GM19099 (cell line): ENCODE results near the gene PODXL2.

Experiments
- POLR2A ChIP-seq: IDR thresholded peaks from 3 replicates; pipeline ENCODE4 v1.6.1; 2011; ENCODE audit warnings: low read depth; ENCODE audit not compliant: insufficient read length; ENCODE audit errors: extremely low read depth

Gene PODXL2

DNA sequence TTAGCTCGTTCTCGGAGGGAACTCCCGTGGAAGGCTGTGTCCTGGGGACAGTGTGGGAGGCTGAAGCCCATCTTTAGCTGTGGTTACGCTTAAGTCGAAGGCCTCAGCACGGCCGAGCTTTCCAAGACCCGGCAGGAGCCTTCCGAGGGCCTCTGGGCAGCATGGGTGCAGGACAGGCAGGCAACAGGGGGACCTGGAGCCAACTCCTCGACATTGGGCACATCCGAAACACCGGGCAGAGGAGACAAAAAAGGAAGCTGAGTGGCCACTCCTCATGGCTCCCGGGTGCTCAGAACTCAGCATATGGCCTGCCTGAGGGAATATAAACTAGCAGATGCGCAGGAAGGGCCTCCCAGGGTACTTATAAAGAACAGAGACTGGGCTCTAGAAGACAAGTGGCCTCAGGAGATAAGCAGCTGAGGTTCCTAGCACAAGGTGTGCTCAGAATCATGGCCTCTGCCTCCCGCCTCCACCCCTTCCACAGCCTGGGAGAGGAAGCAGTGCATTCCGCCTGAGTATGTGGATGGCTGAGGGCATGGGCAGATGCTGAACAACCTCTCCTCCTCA, 77.9 kb downstream of the PODXL2 start:
- no peak for TF ChIP-seq POLR2A

DNA sequence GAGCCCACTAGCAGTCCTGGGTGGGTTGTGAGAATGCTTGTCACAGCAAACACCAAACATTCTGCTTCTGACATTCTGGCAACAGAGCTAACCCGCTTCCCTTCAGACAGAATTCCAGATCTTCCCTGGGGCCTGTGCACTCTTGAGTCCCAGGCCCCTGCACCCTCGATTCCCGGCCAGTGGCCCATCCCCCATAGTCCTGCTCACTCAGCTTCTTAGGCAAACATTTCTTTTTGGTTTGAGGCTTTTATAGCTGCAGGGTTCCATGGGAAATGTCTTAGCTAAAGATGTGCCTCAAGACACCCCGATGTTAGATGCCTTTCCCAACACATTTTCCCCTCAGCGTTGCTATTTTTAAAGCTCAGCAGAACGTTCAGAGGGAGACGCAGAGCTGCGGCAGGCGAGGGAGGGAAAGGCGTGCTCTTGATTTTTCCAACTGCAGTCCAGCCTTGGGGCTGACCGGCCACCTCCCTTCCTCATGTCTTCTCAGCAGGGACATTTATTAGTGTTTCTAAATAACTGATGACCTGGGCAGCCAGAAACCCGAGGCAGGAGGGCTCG, 78.9 kb downstream of the PODXL2 start:
- no peak for TF ChIP-seq POLR2A

DNA sequence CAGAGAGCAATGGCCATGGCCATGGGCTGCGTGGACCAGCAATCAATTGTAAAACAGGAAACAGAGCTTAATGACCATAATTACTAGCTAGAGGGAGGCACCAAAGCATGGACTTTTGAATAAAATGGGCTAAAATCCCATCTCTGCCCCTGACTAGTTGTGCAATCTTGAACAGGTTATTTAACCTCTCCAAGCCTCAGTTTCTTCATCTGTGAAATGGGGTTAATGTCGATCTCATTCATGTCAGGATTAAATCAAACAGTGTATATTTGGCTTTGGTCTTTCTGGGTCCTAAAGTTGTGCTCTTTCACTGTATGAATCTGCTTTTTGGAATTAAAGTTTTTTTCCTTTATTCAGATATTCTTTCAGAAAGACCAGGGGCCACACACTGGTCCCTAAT, 79.9 kb downstream of the PODXL2 start:
- TF ChIP-seq POLR2A, result no peak

DNA sequence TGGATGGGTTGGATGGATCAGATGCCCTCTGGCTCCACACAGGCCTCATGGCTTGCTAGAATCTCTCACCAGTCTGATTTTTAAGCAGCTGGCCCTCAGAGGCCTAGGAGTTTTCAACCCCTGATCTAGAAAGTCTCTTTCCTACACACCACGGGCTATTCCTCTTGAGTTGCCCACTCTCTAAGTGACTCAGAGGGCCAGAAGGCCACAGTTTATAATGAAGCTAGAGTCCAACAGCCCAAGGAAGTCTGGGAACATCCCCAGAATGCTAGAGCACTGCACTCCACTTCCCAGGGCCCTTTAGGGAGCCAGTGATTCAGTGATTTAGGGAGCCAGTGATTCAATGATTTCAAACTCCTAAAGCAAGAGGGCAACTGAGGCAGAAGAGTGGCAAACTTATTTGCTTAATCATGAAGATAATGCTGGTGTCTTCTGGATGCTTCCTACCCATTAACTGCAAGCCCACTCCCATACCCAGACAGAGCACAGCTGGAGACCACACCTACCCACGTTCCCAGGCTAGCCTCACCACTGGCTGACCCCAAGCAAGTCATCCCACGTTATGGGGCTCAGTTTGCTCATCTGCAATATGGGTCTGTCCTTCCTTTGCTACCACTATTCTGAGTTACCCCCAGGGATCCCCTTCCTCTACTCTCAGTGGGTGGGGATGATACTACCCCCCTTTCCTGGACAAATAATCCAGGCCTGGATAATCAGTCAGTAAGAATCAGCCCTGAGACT, 80.5 kb downstream of the PODXL2 start:
- TF ChIP-seq POLR2A, result no peak

DNA sequence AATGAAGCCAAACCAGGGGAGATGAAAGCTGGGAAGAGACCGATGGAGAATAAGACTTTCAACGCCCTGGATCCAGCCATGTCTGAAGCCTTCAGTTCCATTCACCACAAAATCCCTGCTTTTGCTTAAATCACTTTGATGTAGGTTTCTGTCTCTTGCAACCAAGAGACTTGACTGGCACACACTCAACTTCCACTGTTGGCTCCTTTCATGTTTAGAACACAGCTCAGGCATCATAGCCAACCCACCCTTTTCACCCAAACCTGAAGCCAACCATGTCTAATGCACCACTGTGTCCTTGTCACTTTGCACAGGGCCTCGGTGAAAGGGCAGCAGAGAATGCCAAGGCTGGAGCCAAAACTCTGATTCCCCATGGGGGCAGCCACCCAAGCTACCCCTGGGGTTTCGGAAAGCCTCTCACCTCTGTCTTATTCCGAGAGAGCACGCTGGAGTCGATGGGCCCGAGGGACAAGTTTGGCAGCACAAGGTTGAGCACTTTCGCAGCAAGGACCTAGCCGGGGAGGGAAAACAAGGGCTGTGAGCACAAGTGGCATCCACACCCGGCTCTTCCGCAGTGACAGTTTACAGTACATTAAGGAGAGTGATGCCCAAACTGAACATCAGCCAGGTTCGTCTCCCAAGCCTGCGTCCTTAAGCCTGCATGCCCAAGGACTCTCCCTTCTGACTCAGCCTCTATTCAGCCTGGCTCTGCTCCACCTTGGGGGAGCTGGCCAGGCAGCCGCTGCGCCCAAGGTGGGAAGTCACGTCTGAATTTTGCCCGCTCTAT, 81.4 kb downstream of the PODXL2 start:
- TF ChIP-seq POLR2A, result no peak

DNA sequence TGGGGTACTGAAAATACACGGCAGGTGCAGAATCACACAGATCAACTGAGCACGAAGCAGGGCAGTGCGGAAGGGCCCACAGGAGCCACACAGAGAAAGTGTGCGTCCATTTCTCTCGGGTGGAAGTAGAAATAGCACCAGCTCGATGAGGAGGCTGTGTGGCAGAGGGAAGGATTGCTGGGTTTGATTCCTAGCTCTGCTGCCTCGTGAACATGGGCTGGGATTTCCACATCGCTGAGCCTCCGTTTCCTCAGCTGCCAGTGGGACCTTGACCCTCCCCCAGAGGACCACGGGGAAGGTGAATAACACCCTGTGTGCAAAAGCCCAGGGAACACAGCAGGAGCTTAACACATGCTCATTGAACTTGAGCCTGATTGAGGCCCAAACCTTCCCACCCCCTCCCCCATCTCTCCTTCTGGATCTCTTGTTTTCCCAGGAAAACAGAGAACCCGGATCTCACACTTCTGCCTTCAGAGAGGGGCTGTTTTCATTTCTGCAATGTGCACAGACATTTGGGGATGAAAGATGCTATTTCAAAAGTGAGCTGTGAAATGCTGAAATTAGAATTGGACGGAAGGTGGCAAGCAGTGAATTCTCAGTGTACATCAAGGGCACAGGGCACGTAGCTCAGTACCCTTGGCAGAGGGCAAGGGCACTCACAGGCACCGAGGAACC, 82.2 kb downstream of the PODXL2 start:
- TF ChIP-seq POLR2A, result no peak

DNA sequence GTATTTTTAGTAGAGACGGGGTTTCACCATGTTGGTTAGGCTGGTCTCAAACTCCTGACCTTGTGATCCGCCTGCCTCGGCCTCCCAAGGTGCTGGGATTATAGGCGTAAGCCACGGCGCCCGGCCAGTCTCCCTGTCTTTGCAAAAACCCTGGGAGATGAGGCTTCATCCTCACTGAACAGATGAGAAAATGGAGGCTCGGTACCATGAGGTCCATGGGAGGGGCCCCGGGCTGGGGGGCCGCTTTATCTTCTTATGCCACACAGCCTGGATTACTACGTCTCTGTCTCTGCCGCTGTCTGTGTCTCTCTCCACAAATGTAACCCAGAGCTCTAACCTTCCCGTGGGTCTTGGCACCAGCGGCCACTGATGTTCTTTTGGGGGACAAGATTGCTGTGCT, 82.9 kb downstream of the PODXL2 start:
- TF ChIP-seq POLR2A, result no peak

DNA sequence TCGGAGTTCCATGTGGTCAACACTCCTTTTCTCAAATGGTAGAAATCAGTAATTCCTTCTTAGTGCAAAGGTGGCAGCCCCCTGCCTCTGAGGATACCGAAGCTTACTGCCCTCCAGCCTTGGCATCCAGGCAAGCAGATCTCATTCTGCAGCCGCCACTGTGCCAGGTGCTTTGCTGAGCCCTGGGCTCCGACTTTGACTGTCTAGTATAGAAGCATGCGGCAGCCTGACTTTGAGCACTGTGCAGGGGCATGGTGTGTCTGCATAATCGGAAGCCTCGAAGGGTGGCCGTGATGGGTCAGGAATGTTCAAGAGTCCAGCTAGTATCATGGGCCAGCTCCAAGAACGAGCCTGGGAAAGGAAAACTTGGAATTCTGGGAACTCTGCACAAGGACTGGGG, 83.5 kb downstream of the PODXL2 start:
- no peak for TF ChIP-seq POLR2A

DNA sequence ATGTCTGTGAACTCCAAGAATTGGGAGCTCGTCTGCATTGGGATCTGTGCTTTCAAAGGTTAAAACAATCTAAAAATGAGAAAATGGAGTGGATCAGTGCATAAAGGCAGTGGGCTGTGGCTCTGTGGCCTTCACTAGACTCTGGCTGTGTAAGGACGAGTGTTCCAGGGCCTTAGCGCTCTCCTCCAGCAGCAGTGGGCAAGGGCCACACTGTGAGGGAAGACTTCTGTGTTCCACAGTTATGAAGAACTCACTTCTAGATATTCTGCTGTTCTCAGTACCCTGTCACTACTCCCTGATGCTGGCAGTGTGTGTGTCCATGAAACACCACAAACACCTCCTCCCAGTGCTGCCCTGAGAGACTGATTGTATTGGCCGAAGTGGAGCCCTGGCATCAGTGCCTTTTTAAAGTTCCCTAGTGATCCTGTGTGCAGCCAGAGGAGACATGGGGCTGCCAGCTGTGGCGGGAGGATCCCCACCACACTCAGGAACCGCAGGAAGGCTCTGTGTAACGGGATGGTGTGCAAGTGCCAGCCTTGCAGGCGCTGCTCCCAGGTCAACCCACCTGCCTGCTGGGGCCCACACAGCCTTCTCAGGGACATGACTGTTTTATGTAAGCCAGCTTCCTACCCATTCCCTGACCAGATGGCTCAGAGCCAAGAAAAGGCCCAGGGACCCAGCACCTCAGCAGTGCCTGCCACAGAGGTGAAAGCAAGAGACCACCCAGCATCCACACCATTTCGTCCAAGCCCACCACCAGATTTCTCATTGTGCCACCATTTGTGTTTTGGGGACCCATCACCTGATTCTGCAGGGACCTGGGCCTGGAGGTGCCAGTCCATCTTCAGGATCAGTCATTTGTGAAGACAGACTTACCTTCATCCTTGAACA, 84.1 kb downstream of the PODXL2 start:
- TF ChIP-seq POLR2A, result no peak

DNA sequence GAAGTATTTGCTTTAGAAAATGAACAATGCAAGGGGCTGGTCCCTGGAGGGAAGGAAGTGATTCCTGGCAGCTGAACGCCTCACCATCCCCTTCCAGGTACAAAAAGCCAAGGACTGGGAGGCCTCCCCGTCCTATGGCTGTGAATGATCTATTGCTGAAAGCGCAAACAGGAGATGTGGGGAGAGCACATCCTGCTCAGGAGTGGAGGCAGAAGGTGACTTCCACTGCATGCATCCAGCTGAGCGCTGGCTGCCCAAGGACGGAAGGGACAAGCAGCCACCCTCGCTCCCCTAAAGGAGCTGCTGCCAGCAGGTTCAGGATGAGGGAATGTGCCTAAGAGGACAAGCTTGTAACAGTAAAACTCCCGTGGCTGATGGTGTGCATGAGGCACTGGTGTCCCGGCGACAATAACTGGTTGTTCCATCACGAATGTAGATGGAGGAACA, 85.2 kb downstream of the PODXL2 start:
- no peak for TF ChIP-seq POLR2A

DNA sequence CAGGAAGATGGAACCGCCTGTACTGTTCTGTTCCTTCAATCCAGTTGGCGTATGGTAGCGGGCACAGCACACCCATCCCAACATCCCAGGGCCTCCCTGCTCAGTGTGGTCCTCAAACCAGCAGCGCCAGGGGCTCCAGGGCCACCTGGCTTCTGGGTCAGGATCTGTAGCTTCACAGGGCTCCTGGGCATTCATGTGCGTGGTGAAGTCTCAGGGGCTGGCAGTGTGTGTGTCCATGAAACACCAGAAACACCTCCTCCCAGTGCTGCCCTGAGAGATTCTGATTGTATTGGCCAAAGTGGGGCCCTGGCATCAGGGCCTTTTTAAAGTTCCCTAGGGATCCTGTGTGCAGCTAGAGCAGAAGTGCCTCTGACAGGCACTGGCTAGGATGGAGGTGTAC, 85.9 kb downstream of the PODXL2 start:
- no peak for TF ChIP-seq POLR2A

DNA sequence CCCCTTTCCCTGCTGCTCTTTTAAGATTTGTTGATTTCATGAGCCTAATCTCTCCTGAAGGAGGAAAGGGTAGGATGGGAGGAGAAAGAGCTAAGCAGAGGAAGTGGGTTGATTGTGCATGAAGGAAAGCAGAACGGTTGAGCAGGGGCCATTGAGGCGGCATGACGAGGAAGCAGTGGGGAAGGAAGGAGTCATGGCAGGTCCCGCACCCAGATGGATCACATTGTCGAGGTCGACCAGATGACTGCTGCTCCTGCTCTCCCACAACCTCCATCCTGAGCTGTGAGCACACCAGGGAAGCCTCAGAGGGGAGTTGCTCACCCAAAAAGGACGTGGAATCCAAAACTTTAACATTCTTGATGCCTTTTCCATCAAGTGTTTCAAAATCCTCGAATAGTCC, 86.5 kb downstream of the PODXL2 start:
- no peak for TF ChIP-seq POLR2A

DNA sequence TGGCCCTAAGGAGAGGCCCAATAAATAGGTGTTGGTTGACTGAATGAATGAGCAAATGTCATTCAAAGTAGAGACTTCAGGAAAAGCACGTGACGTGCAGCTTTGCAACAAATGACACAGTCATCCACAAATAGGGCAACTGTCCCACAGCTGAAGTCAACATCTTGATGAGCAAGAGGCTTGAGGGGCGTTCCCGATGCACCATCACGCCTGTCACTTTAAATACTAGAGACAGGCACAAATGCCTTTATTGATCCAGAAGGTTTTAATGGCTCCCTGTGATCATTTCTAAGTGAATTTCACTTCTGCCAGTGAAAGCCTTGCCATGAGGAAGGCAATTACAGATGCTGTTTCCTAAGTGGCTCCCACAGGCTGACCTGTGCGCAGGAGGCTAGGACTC, 87.4 kb downstream of the PODXL2 start:
- TF ChIP-seq POLR2A, result no peak
